Suprapubic skin (tissue), 4 donors: ENCODE data around the gene ZNF282. TPM values are rescaled to one million over a fixed set of nuclear protein-coding genes. Genes with fewer than 3 reads are reported as not detected.

Experiments used
- DNase-seq, 2 donors: peaks; one replicate each; pipeline ENCODE4 v3.0.0-alpha.2; 2019; ENCODE audit warnings: low spot score in 2 of 2
- H3K27ac ChIP-seq: fragments of 200-600 bp; sonication (generic); one replicate; pipeline ENCODE4 v1.5.1; 2019
- H3K27me3 ChIP-seq: fragments of 200-600 bp; sonication (generic); one replicate; pipeline ENCODE4 v1.5.1; 2019
- H3K36me3 ChIP-seq: fragments of 200-600 bp; sonication (generic); one replicate; pipeline ENCODE4 v1.5.1; 2019
- H3K4me1 ChIP-seq: fragments of 200-600 bp; sonication (generic); one replicate; pipeline ENCODE4 v1.5.1; 2019
- H3K4me3 ChIP-seq: fragments of 200-600 bp; sonication (generic); one replicate; pipeline ENCODE4 v1.5.1; 2019; ENCODE audit warnings: mild to moderate bottlenecking
- H3K9me3 ChIP-seq: fragments of 200-600 bp; sonication (generic); one replicate; pipeline ENCODE4 v1.5.1; 2019
- CTCF ChIP-seq, 2 donors: fragments of 200-600 bp in 1 of 2; fragments of 450-650 bp in 1 of 2; sonication (generic) in 1 of 2; IDR thresholded peaks; one replicate each; pipeline ENCODE4 v1.5.1; 2016 to 2019; ENCODE audit warnings: antibody characterized with exemption in 2 of 2, mild to moderate bottlenecking in 1 of 2, moderate library complexity in 1 of 2
- EP300 ChIP-seq: sonication (generic); formaldehyde crosslinking; IDR thresholded peaks from one replicate; pipeline ENCODE4 v1.6.1; 2017; ENCODE audit warnings: antibody characterized with exemption
- POLR2A ChIP-seq, 2 donors: fragments of 450-650 bp; IDR thresholded peaks; one replicate each; pipeline ENCODE4 v1.6.1; 2017; ENCODE audit warnings: antibody characterized with exemption in 2 of 2, mild to moderate bottlenecking in 2 of 2, moderate library complexity in 2 of 2
- POLR2AphosphoS5 ChIP-seq, 3 donors: sonication (generic); formaldehyde crosslinking; IDR thresholded peaks; one replicate each; pipeline ENCODE4 v1.6.1; 2017; ENCODE audit warnings: antibody characterized with exemption in 3 of 3
- WGBS: methylation state at CpG from one replicate; pipeline ENCODE4 v1.1.5; 2018; 5-methylcytosine and 5-hydroxymethylcytosine counted together
- total RNA-seq, 4 donors: library from RNA; depleted of rRNA; stranded (reverse); fragments of >200 nt; gene quantifications; one replicate each; pipeline ENCODE4 v1.1.0, GENCODE V29; 2016

The ZNF282 gene
- total RNA-seq, 4 donors from 2014 or later = 20.6 to 47.5 (median 29.8) TPM

GRCh38 chr7:149202831-149203231, 7.5 kb downstream of the ZNF282 start:
- no peak overlapping the region for H3K4me3 ChIP-seq
- peaks cover 17% of the 10 kb centered on the region for H3K4me1 ChIP-seq
- peaks cover 87% of the 10 kb centered on the region for H3K36me3 ChIP-seq
- no peaks in the 10 kb centered on the region for H3K27me3 ChIP-seq
- H3K9me3 ChIP-seq = no peaks in the 10 kb centered on the region
- H3K27ac ChIP-seq = no peak overlapping the region
- DNase-seq = no peak
- 70% methylated on average over 6 of the region's 6 CpGs for WGBS
- no peak for TF ChIP-seq CTCF (IDR thresholded peaks at IDR 0.05)
- TF ChIP-seq EP300 = no peak
- no peak for TF ChIP-seq POLR2AphosphoS5 (IDR thresholded peaks at IDR 0.05)
- no peak for TF ChIP-seq POLR2A (IDR thresholded peaks at IDR 0.05)

DNA sequence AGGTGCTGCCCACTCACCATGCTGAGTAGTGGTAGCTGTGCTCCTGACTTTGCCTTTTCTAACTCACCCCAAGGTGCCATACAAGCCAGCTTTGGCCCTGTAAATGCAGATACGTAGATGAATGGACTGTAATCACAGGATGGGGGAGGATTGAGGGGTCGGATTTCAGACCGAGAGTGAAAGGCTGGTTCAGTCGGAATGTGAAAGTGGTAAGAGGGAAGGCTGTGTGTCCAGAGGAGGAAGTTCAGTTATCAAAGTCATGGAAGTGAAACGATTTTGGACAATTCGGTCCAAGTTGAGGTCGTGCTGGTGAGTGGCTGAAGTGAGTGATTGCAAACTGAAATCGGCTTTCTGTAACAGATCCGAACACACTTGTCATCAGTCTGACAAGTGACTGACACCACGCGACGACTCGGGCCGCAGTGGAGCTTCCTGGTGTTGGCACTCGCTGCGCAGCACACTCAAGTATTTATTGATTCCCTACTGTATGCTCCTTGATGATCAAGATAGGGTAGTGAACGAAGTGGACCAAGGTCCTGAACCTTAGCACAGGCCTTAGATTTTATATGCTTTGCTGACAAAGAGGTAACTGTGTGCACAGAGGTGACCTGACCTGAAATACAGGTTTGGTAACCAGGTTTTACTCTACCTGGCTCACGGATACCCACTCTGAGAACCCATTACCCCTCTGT, 10.5 kb downstream of the ZNF282 start:
- Histone ChIP-seq H3K27me3 (no peaks in the 10 kb centered on the region), H3K4me3 (no peak overlapping the region), H3K4me1 (peaks cover 11% of the 10 kb centered on the region), H3K9me3 (no peaks in the 10 kb centered on the region), H3K27ac (no peak overlapping the region), H3K36me3 (peaks cover 89% of the 10 kb centered on the region)
- 70% methylated on average over 18 of the region's 18 CpGs for WGBS
- TF ChIP-seq EP300 = no peak
- TF ChIP-seq POLR2AphosphoS5 (IDR thresholded peaks at IDR 0.05) = no peak
- no peak for TF ChIP-seq POLR2A (IDR thresholded peaks at IDR 0.05)
- no peak for TF ChIP-seq CTCF (IDR thresholded peaks at IDR 0.05)
- DNase-seq = no peak

DNA sequence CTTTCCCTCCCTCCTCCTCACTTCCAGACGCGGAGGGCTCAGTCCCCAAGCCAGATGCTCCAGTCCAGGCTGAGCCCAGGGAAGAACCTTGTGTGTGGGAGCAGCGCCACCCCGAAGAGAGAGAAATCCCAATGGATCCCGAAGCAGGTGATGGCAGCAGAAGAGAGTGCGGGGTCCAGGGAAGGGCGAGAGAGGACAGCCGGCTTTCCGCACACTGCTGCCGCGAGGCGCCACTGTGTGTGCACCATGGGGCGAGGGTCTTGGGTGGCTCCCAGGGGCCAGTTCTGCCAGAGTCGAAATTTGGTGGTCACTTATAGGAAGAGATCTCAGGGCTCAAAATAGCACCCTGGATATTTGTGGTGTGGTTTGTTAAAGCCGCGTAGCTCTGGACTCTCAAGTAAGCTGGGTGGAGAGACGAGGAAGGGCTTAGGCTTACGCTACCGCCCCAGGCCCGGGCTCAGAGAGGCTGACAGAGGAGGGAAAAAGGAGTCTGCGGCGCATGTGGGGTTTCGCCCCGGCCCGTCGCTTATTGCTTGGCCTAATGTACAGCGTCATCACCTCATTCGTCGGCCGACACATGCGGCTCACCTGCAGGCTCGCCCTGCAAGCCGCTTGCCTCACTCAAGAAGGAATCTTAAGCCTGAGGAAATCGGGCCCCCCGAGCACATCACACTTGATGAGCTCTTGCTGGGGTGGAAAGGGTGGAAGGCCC, 12.1 kb downstream of the ZNF282 start:
- Histone ChIP-seq H3K27ac (no peak overlapping the region), H3K9me3 (no peaks in the 10 kb centered on the region), H3K27me3 (no peaks in the 10 kb centered on the region), H3K4me3 (no peak overlapping the region), H3K36me3 (peaks cover 89% of the 10 kb centered on the region), H3K4me1 (peaks cover 11% of the 10 kb centered on the region)
- TF ChIP-seq POLR2A (IDR thresholded peaks at IDR 0.05) (no peak), EP300 (no peak), CTCF (IDR thresholded peaks at IDR 0.05) (no peak), POLR2AphosphoS5 (IDR thresholded peaks at IDR 0.05) (no peak)
- WGBS = 83% methylated on average over 35 of the region's 35 CpGs
- DNase-seq = no peak

DNA sequence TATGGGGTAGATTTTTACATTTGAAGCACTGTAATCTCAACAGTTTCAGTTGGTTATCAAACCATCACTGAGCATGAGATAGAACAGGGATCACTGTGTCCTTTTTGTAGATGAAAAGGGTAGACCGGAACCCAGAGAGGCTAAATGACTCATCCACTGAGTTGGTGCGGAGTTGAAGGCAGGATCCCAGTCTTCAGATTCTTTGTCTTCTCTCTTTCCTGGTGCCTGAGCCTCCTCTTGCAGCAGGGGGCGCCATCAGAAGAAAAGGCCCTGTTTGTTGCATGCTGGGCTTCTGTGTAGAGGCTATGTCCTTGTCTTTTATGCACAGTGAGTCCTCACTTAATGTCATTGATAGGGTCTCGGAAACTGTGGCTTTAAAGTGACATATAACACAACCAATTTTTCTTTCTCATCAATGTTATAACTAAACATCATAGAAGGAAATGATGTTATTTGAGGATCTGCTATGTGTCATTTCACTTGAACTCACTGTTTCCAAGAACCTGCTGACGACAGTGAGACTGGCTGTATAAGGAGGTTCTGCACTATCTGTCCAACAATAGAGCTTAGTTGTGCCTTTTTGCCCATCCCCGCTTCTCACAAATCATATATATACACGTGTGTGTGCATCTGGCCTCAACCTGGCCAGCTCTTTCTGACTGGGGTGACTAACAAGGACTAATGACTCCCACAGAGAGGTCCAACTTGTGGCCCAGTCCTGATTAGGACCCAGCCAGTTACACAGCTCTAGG, 14.3 kb downstream of the ZNF282 start:
- no peak for DNase-seq
- Histone ChIP-seq H3K9me3 (no peaks in the 10 kb centered on the region), H3K27me3 (no peaks in the 10 kb centered on the region), H3K27ac (no peak overlapping the region), H3K4me1 (peaks cover 11% of the 10 kb centered on the region), H3K4me3 (no peak overlapping the region), H3K36me3 (peaks cover 90% of the 10 kb centered on the region)
- 59% methylated on average over 7 of the region's 7 CpGs for WGBS
- TF ChIP-seq POLR2A (IDR thresholded peaks at IDR 0.05) = no peak
- TF ChIP-seq CTCF (IDR thresholded peaks at IDR 0.05) = peak; percentile 15 to 45

DNA sequence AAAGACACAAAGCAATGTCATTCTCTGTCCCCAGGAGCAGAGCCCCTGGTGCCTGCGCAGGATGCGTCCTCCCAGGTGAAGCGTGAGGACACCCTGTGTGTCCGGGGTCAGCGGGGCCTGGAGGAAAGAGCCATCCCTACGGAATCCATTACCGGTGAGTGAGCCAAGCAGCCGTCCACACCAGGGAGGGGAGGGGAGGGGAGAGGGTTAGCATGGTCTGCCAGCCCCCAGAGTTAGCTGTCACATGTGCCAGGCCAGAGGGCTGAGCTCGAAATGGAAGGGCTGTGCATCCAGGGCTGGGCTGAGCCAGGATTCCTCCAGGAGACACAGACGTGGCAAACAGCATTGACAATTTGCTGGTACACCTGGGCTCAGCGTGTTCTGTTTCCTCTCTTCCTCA, 15.2 kb downstream of the ZNF282 start:
- no peaks in the 10 kb centered on the region for H3K27me3 ChIP-seq
- H3K27ac ChIP-seq = no peak overlapping the region
- H3K9me3 ChIP-seq = no peaks in the 10 kb centered on the region
- no peak for DNase-seq
- TF ChIP-seq EP300 = no peak
- TF ChIP-seq CTCF (IDR thresholded peaks at IDR 0.05) = no peak
- no peak for TF ChIP-seq POLR2AphosphoS5 (IDR thresholded peaks at IDR 0.05)
- no peak for TF ChIP-seq POLR2A (IDR thresholded peaks at IDR 0.05)
- no peak overlapping the region for H3K4me3 ChIP-seq
- peaks cover 94% of the 10 kb centered on the region for H3K36me3 ChIP-seq
- H3K4me1 ChIP-seq = peaks cover 9% of the 10 kb centered on the region
- WGBS = 88% methylated on average over 11 of the region's 11 CpGs
